HG03565 (cell line): ENCODE results near the gene CCDC12.

Source experiments
- ATAC-seq: cut with Tn5 transposase; IDR thresholded peaks from one replicate; pipeline ENCODE4 v1.9.1; 2021; ENCODE audit warnings: mild to moderate bottlenecking, moderate library complexity; ENCODE audit not compliant: unreplicated experiment

CCDC12 gene

DNA sequence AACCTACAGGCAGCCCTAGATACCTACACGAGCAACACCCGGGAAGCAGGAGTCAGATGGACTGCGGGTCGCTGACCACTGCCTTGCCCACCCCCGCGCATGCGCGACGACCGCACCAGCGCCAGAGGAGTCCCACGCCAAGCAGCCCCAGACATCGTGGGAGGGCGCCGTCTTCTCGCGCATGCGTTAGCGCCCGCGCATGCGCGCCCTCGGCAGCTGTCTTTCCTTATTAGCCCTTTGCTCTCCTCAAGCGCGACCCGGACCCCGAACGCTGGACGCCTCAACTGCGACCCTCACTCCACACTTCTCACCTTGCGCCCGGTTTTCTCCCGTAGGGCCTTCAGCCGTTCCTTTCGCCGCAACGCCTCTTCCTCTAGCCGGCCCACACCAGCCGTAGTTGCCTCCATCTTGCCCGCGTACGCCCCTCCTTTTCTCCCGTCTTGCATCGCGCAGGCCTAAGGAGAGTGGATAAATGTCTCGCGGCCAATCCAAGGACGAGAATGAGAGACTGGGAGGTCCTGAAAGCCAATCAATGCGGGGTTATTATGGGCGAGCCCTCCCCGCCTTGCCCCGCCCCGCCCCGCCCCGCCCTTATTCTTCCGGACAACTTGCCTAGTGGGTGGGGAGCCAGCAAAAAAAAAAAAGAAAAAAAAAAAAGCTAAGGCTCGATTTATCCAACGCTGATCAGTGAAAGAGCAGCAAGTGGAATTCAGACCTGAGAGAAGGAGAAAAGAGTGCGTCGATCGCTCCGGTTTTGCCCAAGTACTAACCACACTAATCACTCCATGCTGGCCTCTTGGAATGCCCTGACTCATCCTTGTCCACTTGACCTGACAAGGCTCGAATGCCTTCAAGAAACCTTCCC is at the start of gene CCDC12:
CCDC12 (minus strand) TSS at position 420 of the 865 bp plus-strand sequence; CDS start at position 407, 13 bp downstream.
- peak; percentile 61 for ATAC-seq

- no peak for ATAC-seq
These were observed 48.4 kb upstream of the CCDC12 start for GRCh38 chr3:47024932-47025331.

- ATAC-seq = no peak
These were observed 46.1 kb upstream of the CCDC12 start for GRCh38 chr3:47022641-47023071.

DNA sequence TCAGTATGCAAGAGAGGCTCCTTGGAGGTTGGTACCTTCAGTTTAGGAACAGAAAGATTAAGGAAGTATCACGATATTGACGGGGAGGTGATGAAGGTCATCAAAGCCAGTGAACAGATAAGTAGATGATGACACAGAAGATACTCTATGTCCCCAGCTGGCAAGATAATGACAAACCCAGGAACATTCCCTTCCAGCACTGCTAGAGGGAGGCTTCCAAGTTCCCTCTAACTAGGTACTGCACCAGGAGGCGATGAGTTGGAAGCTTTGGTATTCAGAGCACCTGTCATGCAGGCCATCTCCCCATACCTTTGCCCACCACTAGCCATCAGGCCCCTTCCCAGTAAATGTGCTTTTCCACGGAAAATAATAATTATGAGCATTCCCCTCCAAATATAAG is 43.8 kb upstream of the CCDC12 start:
- no peak for ATAC-seq

DNA sequence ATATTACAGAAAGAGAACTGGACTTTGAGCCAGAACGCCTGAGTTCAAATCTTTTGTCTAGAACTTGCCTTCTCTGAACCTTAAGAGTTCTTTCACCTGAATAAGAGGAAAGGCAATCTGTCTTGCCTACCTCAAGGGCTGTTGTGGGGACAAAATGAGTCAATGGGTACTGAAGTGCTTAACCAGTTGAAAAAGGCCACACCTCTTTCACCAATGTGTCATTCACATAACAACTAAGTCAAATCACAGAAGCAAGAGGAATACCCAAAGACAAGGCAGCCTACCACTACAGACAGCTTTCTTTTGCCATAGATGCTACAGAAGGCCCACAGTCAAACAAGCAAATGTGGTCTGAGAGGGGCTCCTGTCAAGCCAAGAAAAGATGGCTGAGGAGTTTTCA is 42.7 kb upstream of the CCDC12 start:
- ATAC-seq = peak; percentile 47

- no peak for ATAC-seq
These were observed 41.7 kb upstream of the CCDC12 start for GRCh38 chr3:47018269-47018611.

- ATAC-seq = no peak
These were observed 41.1 kb upstream of the CCDC12 start for GRCh38 chr3:47017504-47018268.

- no peak for ATAC-seq
These were observed 40.4 kb upstream of the CCDC12 start for GRCh38 chr3:47016934-47017435.

- no peak for ATAC-seq
These were observed 39.8 kb upstream of the CCDC12 start for GRCh38 chr3:47016086-47016933.

- no peak for ATAC-seq
These were observed 38.6 kb upstream of the CCDC12 start for GRCh38 chr3:47015151-47015550.

DNA sequence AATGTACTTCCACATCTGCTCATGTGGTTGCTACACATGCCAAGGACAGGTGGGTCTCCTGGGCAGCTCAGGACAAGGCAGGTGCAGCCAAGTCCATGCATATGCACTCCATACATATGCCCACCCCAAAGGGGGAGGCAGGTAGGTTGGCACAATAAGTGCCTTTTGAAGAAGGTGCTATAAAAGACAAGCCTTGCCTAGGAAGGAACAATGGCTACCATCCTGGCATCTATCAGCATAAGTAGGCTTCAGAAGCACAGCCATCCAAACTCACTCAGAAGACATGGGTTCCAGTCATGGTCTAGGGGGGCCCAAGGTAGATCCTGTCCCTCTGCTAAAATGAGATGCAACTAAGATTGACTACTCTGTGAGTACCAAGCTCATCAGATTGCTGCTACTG is 37.5 kb upstream of the CCDC12 start:
- ATAC-seq = no peak

DNA sequence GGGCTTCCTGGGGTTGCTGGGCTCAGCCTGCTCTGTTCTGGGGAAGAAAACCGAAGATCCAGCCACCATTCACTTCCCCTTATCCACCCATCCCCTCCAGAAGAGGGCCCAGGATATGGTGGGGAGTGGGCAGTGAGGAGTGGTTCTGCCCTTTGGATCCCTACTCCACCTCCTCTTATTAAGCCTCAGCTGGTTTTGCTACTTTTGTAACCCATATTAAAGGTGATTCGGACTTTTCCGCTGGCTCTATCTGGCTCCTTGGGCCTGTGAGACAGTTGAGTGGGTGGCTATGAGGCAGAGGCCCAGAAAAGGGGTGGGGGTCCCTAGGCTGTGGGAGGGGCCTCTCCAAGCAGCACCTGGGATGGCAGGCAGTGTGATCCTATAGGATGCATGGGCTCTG is 36.7 kb upstream of the CCDC12 start:
- no peak for ATAC-seq

DNA sequence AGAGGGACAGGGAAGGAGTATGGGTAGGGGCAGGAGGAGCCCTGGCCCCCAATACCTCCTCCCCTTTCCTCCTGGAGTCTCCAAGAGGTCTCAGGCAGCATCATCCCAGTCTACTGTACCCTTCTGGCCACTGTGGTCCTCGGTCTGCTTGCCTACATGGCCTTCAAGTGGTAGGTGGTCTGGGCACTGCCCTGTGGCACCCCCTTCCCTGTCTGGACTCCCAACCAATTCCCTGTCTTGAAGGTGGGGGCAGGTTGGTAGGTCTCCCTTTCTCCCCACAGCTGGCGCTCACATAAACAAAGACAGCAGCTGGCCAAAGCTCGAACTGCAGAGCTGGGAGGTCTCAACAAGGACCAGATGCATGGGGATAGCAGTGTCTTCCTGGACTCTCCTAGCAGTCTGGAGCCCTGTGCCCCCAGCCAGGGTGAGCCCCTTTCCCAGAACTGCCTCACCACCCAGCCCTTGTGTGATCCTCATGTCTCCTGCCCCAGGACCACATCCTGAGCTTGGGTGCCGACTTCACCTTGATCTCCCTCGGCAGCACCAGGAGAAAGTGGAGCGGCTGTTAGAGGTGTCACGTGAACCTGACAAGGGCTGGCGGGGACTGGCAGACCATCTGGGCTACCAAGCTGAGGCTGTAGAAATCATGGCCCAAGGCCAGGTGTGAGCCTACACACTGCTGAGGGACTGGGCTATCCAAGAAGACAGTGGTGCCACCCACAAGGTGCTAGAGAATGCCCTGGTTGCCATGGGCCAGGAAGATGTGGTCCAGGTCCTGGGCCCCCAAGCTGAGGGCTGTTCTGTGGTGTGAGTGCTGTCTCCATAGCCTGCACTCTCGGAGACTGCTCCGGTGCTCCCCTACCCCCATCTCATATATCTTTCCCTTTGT is 36.0 kb upstream of the CCDC12 start:
- ATAC-seq = no peak

DNA sequence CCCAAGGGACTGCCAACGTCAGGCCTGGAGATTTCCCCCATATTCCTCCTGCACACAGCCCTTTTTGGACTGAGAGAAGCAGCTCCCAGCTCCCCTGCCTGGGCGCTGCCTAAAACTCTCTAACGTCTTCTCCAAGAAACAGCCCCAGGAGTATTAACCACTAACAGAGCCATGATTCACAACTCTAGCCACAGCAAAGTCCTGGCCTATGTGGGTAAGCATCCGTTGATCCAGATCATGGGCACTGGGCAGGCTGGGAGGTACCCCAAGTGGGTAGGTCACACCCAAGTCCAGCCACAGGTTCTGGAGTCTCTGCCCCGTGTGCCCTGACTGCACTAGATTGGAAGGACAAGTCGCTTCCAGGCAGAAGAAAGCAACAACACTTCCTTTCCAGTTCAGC is 34.8 kb upstream of the CCDC12 start:
- ATAC-seq = no peak

GRCh38 chr3:47010910-47011309 is 34.4 kb upstream of the CCDC12 start:
- ATAC-seq = no peak

GRCh38 chr3:47010111-47010712 is 33.7 kb upstream of the CCDC12 start:
- ATAC-seq = no peak

- peak; percentile 61 for ATAC-seq
These were observed 32.9 kb upstream of the CCDC12 start for GRCh38 chr3:47009225-47010110.

DNA sequence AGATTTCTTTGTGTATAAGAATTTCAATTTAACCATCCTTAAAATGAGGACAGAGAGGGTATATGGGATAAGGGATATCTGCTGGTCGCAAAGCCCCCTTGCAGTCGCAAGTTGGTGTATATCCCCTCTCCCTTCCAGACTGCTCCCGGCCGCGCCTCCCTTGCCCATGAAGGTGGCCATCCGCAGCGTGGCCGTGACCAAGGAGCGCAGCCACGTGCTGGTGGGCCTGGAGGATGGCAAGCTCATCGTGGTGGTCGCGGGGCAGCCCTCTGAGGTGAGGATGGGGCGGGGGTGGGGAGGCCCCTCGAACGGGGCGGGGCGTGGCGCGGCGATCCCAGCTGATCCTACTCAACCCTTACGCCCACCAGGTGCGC is 32.3 kb upstream of the CCDC12 start:
- ATAC-seq = no peak
